Fibroblast of skin of right biceps (primary cell): Measurements from ENCODE around the gene CP.
A peak's percentile ranks its signal among the peaks of the same experiment; 100 is the strongest.

Source experiments
- DNase-seq: peaks from one replicate; pipeline ENCODE4 v3.0.0-alpha.2; 2013

CP gene

GRCh38 chr3:149180057-149180573 is 41.5 kb downstream of the CP start:
- peak; percentile 98 for DNase-seq

- DNase-seq, result peak; percentile 86
Measured at GRCh38 chr3:149179220-149179619, 42.4 kb downstream of the CP start.

- no peak for DNase-seq
Measured at GRCh38 chr3:149177122-149177521, 44.5 kb downstream of the CP start.

GRCh38 chr3:149174901-149175300 is 46.7 kb downstream of the CP start:
- DNase-seq, result peak; percentile 26

- DNase-seq, result no peak
Measured at GRCh38 chr3:149170672-149171071, 51.0 kb downstream of the CP start.

GRCh38 chr3:149167898-149168297 is 53.7 kb downstream of the CP start:
- DNase-seq, result no peak

- DNase-seq, result no peak
Measured at GRCh38 chr3:149163066-149163465, 58.6 kb downstream of the CP start.

- DNase-seq, result no peak
Measured at GRCh38 chr3:149162007-149162406, 59.6 kb downstream of the CP start.

GRCh38 chr3:149160754-149161300 is 60.8 kb downstream of the CP start:
- DNase-seq, result no peak

- no peak for DNase-seq
Measured at GRCh38 chr3:149153402-149153801, 68.2 kb downstream of the CP start.

- DNase-seq, result peak; percentile 47
Measured at GRCh38 chr3:149152420-149152819, 69.2 kb downstream of the CP start.

- peak; percentile 46 for DNase-seq
Measured at GRCh38 chr3:149151843-149152242, 69.8 kb downstream of the CP start.

GRCh38 chr3:149150436-149150835 is 71.2 kb downstream of the CP start:
- no peak for DNase-seq

GRCh38 chr3:149145974-149146373 is 75.7 kb downstream of the CP start:
- DNase-seq, result no peak

- no peak for DNase-seq
Measured at GRCh38 chr3:149145356-149145755, 76.3 kb downstream of the CP start.

- DNase-seq, result no peak
Measured at GRCh38 chr3:149142682-149143081, 78.9 kb downstream of the CP start.

- no peak for DNase-seq
Measured at GRCh38 chr3:149134575-149134974, 87.1 kb downstream of the CP start.

GRCh38 chr3:149131589-149131988 is 90.0 kb downstream of the CP start:
- no peak for DNase-seq

- peak; percentile 87 for DNase-seq
Measured at GRCh38 chr3:149129326-149130205, 92.1 kb downstream of the CP start, which contains the start of gene HPS3. TSS of gene HPS3 (plus strand) at chr3:149129638. CDS start at chr3:149129724, 86 bp downstream.

- no peak for DNase-seq
Measured at GRCh38 chr3:149128821-149129220, 92.8 kb downstream of the CP start.

- DNase-seq, result peak; percentile 9
Measured at GRCh38 chr3:149122721-149123578, 98.7 kb downstream of the CP start.
